HepG2 (cell line): ENCODE measurements around the gene WDR27. TPM values are rescaled to one million over a fixed set of nuclear protein-coding genes. Genes with fewer than 3 reads are reported as not detected.
A peak's percentile ranks its signal among the peaks of the same experiment; 100 is the strongest.

Source experiments
- DMAP1 ChIP-seq: IDR thresholded peaks from 2 replicates; pipeline ENCODE4 v1.6.1; 2016
- E2F2 ChIP-seq: sonication (generic); formaldehyde crosslinking; IDR thresholded peaks from 2 replicates; pipeline ENCODE4 v1.4.0; 2020; ENCODE audit warnings: missing genetic modification reagents, borderline replicate concordance
- GABPA ChIP-seq, 2 experiments: IDR thresholded peaks; 2 replicates each; pipeline ENCODE4 v1.6.1; 2011 to 2016; ENCODE audit warnings: low read depth in 2 of 2, low read length in 1 of 2, missing biosample characterization in 1 of 2, missing genetic modification characterization in 1 of 2
- GPBP1L1 ChIP-seq: sonication (generic); formaldehyde crosslinking; IDR thresholded peaks from 2 replicates; pipeline ENCODE4 v1.5.0; 2020; ENCODE audit warnings: mild to moderate bottlenecking, missing genetic modification reagents
- HOXD1 ChIP-seq: sonication (generic); formaldehyde crosslinking; IDR thresholded peaks from 2 replicates; pipeline ENCODE4 v1.5.0; 2020; ENCODE audit warnings: missing genetic modification reagents
- KLF15 ChIP-seq: sonication (generic); formaldehyde crosslinking; IDR thresholded peaks from 2 replicates; pipeline ENCODE4 v1.8.1; 2023; ENCODE audit warnings: borderline replicate concordance, mild to moderate bottlenecking, inconsistent platforms, missing genetic modification reagents, mixed read lengths
- MIER2 ChIP-seq: IDR thresholded peaks from 2 replicates; pipeline ENCODE4 v1.6.1; 2016; ENCODE audit warnings: missing biosample characterization, missing genetic modification reagents
- NBN ChIP-seq: fragments of 450-650 bp; conservative IDR thresholded peaks from 2 replicates; pipeline ENCODE4 v1.6.1; 2017
- NRL ChIP-seq: sonication (generic); formaldehyde crosslinking; IDR thresholded peaks from 2 replicates; pipeline ENCODE4 v1.5.0; 2020; ENCODE audit warnings: missing genetic modification reagents, mild to moderate bottlenecking, moderate library complexity, borderline replicate concordance
- RBAK ChIP-seq: sonication (generic); formaldehyde crosslinking; IDR thresholded peaks from 2 replicates; pipeline ENCODE4 v1.5.1; 2020; ENCODE audit warnings: mild to moderate bottlenecking, missing genetic modification reagents
- TBL1XR1 ChIP-seq: fragments of 150-350 bp; IDR thresholded peaks from 2 replicates; pipeline ENCODE4 v1.6.1; 2014; ENCODE audit warnings: borderline replicate concordance, low read length; ENCODE audit not compliant: partially characterized antibody
- ZHX1 ChIP-seq: sonication (generic); formaldehyde crosslinking; IDR thresholded peaks from 2 replicates; pipeline ENCODE4 v1.8.1; 2022; ENCODE audit warnings: low read depth, mild to moderate bottlenecking, missing genetic modification reagents
- ZNF12 ChIP-seq: sonication (generic); formaldehyde crosslinking; IDR thresholded peaks from 2 replicates; pipeline ENCODE4 v1.5.0; 2020; ENCODE audit warnings: missing genetic modification reagents
- ZNF136 ChIP-seq: sonication (generic); formaldehyde crosslinking; IDR thresholded peaks from 2 replicates; pipeline ENCODE4 v1.8.1; 2022; ENCODE audit warnings: low read depth, mild to moderate bottlenecking, moderate library complexity, missing genetic modification reagents
- ZNF224 ChIP-seq: sonication (generic); formaldehyde crosslinking; IDR thresholded peaks from 2 replicates; pipeline ENCODE4 v1.5.0; 2020; ENCODE audit warnings: mild to moderate bottlenecking, missing genetic modification reagents
- ZNF362 ChIP-seq: sonication (generic); formaldehyde crosslinking; IDR thresholded peaks from 2 replicates; pipeline ENCODE4 v1.4.0; 2020; ENCODE audit warnings: missing genetic modification reagents, mild to moderate bottlenecking, borderline replicate concordance
- ZNF513 ChIP-seq: sonication (generic); formaldehyde crosslinking; conservative IDR thresholded peaks from 2 replicates; pipeline ENCODE4 v1.5.0; 2020; ENCODE audit warnings: missing genetic modification reagents
- ZNF557 ChIP-seq: sonication (generic); formaldehyde crosslinking; IDR thresholded peaks from 2 replicates; pipeline ENCODE4 v1.4.0; 2020; ENCODE audit warnings: missing genetic modification reagents
- ZNF761 ChIP-seq: sonication (generic); formaldehyde crosslinking; conservative IDR thresholded peaks from 2 replicates; pipeline ENCODE4 v1.4.0; 2020; ENCODE audit warnings: mild to moderate bottlenecking, missing genetic modification reagents
- polyA plus RNA-seq, 8 experiments: library from polyadenylated mRNA; depleted of rRNA in 3 of 8; stranded (reverse) in 7 of 8; unstranded in 1 of 8; fragments of >200 nt; fragmentation: Illumina TruSeq in 4 of 8; extraction: Trizol in 4 of 8; gene quantifications; 2 replicates each; pipeline versions ENCODE4 v1.2.1 to v1.2.3, GENCODE V29; 2011 to 2016; ENCODE audit warnings: low read depth in 4 of 8, missing spikeins in 1 of 8, mixed read lengths in 1 of 8; ENCODE audit not compliant: insufficient read depth in 1 of 8
- total RNA-seq, 5 experiments: library from RNA; depleted of rRNA; stranded (reverse); fragments of >200 nt; fragmentation: Illumina TruSeq; extraction: Trizol; gene quantifications; 2 replicates each; pipeline ENCODE4 v1.2.3, GENCODE V29; 2016; ENCODE audit warnings: low read depth in 1 of 5

WDR27 gene
- total and polyA plus RNA-seq, 2 of the 13 experiments (the other 11 are each of a cell fraction or from before 2014, with no cell fraction given) = 34.1 to 80.3 TPM

- TF ChIP-seq ZNF362 (CRISPR knock-in tag) = no peak
- TF ChIP-seq ZNF557 (CRISPR knock-in tag) = no peak
- TF ChIP-seq ZNF761 = 0 out of 2 replicates have a peak, but pooled peaks have one; percentile 58
- TF ChIP-seq ZHX1 (CRISPR knock-in tag) = peak; percentile 42; the same call in 1 of the 2 replicates
- TF ChIP-seq DMAP1 = peak; percentile 91
- TF ChIP-seq HOXD1 (CRISPR knock-in tag) = peak; percentile 63
- TF ChIP-seq ZNF513 (CRISPR knock-in tag) = no peak
- TF ChIP-seq ZNF136 (CRISPR knock-in tag) = no peak
- TF ChIP-seq NRL (CRISPR knock-in tag) = peak; percentile 95; the same call in 1 of the 2 replicates
- TF ChIP-seq E2F2 (CRISPR knock-in tag) = no peak; the same call in 1 of the 2 replicates
- TF ChIP-seq GABPA (IDR thresholded peaks at IDR 0.05; ENCODE audit: low read depth, low read length) = no peak
- no peak for TF ChIP-seq GABPA (CRISPR knock-in tag; IDR thresholded peaks at IDR 0.05; ENCODE audit: low read depth)
- TF ChIP-seq TBL1XR1 = no peak
- peak; percentile 53; the same call in 1 of the 2 replicates for TF ChIP-seq ZNF12 (CRISPR knock-in tag)
- TF ChIP-seq GPBP1L1 (CRISPR knock-in tag) = no peak
- TF ChIP-seq ZNF224 = no peak
- peak; percentile 55; the same call in 1 of the 2 replicates for TF ChIP-seq MIER2 (CRISPR knock-in tag)
- TF ChIP-seq RBAK (CRISPR knock-in tag) = no peak
- peak; percentile 96 for TF ChIP-seq KLF15
- TF ChIP-seq NBN = no peak
Measured at GRCh38 chr6:169724494-169725124, 22.8 kb upstream of the WDR27 start, which contains the start of gene PHF10 (continued).
